ENCODE results near the gene C1RL.

The C1RL gene

DNA sequence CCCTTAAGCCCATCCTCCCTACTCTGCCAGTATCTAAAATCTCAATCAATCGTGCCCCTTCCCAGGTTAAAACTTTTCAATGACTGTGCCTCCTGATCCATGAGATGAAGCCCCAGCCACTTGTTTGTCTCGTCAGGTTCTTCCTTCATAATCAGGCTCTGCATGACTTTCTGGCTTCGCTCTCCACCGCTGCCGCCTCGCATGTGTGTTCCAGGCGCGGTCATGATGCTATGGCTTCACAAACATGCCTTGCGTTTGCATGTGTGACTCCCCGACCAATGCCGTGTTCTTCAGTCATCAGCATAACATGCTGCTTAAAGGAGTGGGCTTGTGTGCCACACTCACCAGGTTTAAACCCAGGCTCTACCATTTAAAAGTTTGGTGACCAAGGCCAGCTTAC, 5.0 kb upstream of the C1RL start:
- no peak for FAIRE-seq

DNA sequence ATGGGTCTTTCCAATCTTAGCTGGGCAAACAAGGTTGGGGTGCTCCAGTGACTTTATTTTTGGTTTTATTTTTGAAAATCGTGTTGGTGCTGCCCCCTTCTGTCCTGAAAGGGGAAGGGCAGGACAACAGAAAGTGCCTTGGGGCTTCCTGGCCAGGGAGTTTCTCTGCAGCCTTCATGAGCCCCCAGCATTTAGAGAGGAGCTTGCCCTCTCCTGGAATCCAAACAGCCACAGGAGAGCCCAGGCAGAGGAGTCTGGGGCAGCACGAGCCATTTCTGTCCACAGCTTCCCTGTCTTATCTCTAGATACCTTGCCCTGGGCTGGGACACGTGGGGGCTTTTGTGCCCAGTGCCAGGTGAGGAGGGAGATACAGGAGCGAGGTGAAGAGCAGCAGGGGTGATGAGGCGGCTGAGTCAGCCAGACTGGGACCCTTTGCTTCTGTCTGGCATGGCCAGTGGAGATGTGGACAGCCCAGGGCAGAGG, 4.4 kb upstream of the C1RL start:
- peak; percentile 41 for FAIRE-seq

DNA sequence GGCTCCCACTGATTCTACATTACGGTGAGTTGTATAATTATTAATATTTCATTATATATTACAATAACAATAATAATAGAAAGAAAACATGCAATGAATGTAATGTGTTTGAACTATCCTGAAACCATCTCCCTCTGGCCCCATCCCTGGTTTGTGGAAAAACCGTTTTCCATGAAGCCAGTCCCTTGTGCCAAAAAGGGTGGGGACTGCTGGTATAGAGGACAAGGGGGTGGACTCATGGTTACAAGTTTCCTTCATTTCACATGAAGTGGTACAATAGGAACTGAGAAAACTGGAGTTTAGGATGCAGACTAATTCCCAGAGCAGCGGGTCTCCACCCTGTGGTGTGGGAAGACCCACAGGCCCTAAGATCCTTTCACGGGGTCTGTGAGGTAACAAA, 3.0 kb upstream of the C1RL start:
- no peak for FAIRE-seq

DNA sequence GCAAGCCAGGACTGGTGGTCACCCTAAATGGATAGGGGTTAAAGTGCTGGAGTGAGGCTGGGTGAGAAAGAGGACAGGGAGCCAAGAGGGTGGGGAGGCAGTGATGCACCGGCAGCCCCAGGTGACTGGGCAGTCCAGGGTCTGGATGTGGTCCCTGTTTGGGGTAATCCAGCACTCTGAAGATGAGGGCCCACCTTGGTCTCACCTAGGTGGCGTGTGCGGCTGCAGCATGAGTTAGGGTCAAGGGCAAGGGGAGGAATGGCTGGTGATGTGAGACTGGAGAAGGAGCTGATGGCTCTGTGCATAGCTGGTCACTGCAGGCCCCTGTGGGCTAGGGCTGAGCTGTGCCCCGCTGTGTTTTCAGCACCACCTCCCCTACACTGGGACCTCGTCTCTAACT, 1.6 kb upstream of the C1RL start:
- no peak for FAIRE-seq

DNA sequence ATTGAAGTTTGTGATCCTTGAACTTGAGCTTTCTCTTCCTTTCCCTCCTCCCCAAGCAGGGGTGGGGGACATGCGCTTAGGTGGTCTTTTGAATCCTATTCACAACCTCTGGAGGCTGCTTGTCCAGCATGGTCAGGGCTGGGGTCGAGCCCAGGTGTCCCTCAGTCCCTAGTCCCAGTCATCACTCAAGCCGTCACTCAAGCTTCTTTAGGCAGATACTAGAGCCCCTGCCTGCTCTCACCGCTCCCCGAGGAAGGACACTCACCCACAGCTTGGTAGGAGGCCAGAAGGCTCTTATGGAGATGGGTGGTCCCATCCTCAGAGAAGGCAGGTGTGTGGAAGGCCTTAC, 532 bp upstream of the C1RL start:
- no peak for FAIRE-seq

DNA sequence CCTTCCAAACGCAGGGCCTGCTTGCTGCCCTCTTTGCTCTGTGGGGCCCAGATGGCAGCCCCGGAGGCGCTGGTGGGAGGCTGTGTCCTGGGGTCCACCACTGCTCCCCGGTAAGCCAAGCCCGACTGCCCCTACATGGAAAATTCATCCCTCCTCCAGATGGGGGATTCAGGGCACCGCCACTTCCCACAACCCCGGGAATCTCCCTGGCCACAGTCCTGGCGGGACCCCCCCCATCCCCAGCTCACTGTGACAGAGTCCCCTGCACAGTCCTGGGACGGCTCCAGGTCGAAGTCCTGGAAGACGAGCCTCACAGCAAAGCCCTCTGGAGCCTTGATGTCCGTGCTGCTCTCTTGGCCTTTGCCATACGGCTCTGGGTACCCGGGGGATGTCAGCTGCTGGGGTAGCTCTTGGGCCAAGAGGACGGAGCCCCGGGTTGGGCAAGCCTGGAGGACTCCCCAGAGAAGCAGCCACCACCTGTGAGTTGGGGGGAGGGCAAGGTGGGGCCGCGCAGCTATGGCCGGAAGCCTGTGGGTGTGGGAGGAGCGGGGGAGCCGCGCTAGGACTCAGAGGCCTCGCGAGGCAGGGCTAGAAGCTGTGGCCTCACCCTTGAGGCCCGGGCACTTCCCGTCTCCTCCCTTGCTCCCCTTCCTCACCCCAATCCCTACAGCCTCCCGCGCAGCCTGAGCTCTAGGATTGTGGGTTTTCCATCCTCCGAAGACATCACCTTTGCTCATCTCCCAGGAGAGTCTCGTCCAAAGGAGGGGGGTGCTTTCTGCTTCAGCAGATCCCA, 815 bp downstream of the C1RL start:
- no peak for FAIRE-seq

DNA sequence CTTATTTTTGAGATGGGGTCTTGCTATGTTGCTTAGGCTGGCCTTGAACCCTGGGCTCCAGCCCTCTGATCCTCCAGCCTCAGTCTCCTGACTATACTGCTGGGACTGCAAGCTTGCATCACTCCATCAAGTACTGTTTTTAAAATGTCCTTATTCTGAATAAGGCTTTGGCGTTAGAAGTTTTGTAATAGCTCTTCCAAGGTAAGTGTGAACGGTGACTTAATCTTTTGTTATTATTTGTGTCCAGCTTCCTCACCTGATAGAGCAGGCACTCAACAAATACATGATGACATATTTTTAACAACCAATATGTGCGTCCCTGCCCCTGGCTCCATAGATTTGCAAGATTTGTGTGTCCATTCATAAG, 1.4 kb downstream of the C1RL start:
- no peak for FAIRE-seq

DNA sequence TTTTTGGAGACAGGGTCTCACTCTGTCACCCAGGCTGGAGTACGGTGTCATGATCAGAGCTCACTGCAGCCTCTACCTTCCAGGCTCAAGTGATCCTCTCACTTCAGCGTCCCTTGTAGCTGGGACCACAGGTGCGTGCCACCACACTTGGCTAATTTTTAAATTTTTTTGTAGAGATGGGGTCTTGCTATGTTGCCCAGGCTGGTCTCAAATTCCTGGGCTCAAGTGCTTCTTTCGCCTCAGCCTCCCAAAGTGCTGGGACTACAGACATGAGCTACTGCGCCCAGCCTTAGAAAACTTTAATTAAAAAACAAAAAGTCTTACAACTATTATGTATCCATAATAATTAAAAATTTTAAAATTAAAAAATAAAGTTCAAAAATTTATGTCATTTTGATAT, 1.8 kb downstream of the C1RL start:
- FAIRE-seq = peak; percentile 77

DNA sequence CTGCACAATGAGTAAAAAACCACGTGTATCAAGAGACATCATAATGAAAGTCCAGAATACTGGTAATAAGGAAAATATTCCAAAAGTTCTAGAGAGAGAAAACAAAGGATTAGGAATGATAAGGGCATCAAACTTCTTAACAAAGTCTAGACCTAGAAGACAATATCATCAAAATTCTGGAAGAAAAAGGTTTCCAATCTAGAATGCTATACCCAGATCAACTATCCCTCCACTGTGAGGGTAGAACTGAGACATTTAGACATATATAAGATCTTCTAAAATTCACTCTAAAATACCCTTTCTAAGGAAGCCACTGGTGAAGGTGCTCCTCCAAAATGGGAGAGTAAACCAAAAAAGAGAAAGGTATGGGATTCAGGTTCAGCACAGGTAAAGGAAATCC, 2.9 kb downstream of the C1RL start:
- no peak for FAIRE-seq

DNA sequence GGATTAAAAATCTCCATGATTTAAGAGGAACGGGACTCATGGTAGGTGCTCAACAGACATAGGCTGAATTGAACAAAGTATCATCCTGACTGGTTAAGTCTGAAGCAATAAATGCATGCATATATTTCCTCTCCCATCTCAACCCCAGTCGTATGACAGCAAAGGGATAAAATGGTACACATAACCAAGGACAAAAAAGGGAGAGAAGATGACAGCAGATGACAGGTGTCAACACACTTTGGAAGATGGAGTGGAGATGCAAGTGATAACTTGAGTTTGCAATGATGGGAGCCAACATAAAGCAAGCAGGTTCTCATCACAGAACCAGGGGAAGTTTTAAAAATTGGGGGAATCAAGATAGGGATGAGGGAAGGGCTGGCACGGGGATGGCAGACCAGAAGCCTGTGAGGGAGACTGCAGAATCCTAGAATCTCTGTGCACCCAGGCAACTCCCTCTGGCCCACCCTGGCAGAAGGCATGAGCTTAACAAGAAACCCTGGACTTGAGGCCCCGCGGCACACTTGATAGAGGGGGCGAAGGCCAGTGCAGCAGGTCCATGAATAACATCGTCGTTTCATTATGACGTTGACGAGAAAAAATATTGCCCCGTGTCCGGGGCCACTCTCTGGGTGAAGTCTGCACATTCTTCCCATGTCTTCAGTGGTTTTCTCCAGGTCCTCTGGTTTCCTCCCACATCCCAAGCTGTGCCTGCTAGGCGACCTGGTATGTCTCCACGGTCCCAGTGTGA, 5.0 kb downstream of the C1RL start:
- no peak for FAIRE-seq

DNA sequence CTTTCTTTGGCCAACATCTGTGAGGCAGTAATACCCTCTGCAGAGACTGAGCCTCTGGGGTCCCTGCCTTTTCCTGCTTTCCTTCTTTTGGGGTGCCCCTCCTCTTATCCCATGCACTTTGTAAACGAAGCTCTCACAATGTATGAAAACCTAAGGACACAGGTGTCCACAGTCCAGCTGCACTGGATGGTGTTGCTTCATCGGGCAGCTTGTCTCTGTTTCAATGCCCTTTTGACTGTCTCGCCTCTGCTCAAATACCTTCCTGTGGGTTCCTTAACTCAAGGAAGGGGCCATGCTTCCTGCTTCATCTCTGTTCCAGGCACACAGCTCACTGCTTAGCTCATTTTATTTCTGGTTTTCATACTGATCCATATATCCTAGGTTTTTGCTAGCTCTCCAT, 6.4 kb downstream of the C1RL start:
- no peak for FAIRE-seq

DNA sequence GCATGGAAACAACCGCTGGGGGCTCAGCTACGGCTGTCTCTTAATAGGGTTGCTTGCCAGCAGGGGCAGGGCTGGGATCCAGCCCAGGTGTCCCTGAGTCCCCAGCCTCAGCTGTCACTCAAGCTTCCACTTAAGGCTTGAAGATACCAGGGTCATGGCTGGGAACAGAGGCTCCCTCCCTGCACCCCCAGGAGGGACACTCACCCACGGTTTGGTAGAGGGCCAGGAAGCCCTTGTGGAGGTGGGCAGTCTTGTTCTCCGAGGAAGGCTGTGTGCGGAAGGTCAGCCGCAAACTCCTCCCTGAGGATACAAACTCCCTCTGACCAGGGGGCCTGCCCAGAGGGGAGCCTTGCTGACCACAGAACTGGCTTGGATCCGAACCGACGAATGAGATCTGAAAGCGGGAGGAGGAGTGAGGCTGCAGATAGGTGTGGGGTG, 7.3 kb downstream of the C1RL start:
- no peak for FAIRE-seq

DNA sequence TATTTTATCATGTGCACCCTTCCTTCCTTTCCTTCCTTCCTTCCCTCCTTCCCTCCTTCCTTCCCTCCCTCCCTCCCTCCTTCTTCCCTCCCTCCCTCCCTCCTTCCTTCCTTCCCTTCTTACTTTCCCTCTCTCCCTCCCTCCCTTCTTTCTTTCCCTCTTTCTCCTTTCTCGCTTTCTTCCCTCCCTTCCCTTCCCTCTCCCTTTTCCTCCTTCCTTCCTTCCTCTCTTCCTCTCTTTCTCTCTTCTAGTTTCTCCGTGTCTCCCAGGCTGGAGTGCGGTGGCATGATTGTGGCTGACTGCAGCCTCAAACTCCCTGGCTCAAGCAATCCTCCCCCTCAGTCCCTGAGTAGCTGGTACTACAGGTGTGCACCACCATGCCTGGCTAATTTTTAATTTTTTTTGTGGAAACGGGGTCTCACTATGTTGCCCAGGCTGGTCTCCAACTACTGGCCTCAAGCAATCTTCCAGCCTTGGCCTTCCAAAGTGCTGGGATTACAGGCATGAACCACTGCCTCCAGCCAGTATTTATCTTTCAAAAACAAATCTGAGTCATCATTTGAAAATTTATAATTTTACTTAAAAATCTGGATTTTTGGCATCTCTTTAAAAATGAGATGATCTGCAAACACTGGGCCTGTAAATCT, 7.8 kb downstream of the C1RL start:
- no peak for FAIRE-seq

DNA sequence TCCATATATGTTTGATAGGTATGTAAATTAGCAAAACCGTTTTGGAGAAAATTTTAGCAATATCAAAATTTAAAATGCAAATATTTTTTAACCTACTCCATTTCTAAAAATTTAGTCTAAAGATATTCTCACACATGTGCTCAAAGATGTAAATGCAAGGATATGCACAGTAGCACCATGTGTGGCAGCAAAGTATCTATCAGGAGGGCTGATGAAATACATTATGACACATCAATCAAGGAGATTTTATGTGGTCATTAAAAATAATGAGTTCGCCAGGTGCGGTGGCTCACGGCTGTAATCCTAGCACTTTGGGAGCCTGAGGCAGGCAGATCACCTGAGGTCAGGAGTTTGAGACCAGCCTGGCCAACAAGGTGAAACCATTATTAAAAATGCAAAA, 8.8 kb downstream of the C1RL start:
- FAIRE-seq = no peak

DNA sequence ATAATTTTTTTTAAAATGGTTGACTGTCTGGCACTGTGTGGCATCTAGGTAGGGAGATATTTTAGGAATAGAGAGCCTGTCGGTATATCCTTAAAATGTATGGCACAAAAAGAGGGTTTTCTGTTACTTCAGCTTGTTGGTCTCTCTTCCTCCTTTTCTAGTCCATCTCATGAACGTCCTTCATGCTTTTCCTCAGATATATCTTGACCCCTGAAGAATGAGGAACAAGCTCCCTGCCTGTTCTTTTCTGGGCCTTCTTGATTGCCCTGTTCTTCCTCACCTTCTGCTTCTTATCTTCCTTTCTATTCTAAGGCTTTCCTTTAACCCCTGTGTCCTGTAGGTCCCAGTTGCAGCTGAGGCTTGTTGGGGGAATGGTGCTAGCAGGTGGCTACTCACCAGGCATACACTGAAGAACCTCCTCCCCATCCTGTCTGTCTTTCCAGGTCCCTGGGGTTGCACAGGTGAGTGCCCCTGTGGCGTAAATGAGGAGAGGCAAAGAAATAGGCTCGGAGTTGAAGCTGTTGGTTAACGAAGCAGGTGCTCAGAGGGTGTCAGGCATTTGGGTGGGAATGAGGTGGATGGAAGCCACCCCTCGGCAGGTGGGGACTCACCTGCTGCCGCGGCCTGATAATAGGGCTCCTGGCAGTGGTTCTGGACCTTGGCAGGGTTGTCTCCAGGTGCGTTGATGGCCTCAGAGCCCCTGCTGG, 9.6 kb downstream of the C1RL start:
- no peak for FAIRE-seq

DNA sequence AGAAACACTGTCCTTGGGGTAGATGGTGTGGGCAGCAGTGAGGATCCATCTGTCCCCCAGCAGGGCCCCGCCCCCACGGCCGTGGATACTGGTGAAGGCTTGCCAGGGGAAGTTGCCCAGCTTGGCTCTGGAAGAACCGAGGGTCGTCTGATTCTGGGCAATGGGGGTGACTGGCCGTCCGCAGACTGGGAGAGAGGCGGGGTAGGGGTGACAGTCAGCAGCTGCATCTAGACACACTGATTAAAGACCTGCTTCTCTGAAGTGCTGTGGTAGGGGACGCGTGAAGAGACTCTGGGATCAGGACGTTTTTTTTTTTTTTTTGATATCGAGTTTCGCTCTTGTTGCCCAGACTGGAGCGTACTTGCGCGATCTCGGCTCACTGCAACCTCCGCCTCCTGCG, 12.0 kb downstream of the C1RL start:
- no peak for FAIRE-seq

DNA sequence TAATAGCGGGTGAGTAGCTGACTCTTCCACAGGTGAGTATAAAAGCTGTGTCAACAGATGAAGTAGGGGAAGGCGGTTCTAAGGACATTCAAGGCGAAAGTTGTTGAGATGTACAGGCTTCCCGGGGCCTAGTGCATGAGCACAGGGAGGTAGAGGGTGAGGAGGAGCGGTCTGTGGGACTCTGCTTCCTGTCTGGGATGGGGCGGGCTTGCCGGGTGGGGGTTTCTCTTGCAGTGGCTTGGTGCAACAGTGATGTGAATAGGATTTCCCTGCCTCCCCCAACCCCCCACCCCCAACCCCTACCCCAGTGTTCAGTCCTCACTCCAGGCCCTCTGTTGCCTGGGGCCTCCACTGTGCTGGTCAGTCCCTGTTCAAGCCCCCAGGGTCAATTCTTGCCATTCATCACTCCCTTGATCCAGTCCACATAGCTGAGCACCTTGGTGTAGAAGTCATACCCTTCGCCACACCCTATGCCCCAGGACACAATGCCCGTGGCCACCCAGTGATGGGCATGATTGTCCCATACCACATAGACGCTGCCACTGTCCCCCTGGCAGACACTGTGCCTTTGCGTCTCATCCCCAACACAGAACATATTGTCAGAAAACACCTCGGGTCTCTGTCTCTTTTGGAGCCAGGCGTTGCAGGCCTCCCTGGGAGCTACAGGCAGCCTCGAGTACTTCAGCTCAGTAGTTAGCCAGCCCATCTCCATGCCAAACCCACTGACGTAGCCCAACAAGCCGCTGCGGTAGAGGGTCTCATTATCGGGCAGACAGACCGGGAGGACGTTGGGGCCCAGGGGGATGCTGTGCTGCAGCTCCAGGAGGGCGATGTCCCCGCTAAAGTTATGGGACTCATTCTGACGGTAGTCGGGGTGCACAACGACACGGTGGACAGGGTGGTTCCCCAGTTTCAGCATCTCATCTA, 12.7 kb downstream of the C1RL start:
- no peak for FAIRE-seq

DNA sequence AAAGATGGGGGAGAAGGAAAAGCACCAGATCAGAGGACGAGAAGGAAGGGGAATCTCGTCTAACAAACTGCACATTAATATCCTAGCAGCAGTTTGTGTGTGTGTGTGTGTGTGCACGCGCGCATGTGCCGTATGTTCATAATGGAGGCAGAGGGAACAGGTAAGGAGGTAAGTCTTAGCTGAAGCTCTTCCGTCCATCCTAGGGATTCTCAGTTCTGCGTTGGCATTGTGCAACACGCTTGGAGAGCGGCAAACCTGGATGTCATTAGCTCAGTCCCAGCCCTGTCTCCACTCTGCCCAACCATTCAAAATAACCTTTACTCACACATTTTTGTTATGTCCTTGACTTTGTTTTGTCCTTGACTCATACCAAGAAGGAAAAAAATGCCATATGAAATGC, 15.1 kb downstream of the C1RL start:
- no peak for FAIRE-seq

DNA sequence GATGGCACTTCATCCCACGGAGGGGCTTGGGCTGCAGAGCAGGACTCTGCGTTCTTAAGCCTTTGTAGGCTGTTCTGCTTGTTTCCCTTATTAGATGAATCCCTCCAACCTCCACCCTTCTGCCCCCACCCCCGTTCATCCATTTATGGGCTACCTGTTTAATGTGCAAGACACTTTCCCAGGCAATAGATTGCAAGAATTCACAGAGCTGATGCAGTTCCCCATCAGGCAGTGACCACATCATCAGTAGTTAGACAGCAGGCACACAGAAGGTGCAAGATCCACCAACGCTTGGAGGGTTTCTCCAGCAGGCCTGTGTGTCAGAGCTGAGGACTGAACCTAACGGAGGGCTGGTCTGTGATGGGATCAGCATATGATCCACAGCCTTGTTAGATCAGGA, 15.5 kb downstream of the C1RL start:
- no peak for FAIRE-seq

DNA sequence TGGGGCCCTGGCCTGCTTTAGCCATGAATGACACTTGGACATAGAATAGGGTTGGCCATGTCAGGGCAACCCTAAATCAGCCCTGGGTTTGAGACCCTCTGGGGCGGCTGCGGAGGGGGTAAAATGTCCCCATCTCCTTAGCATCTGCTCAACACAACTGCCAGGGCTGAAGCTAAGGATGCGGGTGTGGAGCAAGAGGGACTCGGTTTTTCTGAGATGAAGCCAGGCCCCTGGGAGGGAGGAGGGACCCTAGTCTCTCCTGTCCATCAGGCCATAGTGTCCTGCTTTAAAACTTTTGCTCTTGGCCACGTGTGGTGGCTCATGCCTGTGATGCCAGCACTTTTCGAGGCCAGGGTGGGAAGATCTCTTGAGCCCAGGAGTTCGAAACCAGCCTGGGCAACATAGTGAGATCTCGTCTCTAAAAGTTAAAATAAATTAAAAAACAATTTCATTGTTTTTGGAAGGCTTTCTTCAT, 16.0 kb downstream of the C1RL start:
- no peak for FAIRE-seq

DNA sequence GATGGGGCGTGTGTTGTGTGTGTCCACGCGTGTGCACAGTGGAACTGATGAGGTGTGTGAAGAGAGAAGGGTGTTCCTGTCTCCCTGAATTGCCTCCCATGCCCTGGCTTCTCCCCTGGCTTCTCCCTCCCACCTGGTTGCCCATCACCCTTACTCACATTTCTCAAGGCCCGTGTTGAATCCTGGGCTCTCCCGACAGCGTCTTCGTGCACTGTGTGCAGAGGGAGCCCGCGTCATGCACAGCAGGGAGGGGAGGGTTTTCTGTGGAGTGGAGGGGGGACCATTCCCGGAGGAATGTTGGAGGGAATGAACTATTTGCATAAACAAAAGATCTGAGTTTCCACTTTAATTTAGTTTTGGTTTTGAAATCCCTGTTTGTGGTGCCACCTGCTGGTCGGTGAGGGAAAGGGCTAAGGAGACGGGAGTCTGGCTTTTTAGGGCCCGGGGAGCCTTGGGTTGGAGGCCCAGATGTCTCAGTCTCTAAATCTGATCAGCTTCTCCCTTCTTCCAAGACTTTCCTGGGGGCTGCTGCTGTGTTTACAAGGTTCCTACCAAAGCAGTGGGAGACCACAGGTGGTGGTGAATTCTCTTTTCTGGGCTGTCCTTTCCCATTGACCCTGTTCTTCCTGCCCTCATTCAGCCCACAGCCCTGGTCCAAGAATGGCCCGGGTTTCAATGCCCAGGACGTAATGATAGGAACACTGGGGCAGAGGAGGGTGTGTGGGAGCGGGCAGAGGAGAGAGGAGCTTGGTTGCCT, 16.6 kb downstream of the C1RL start, which contains the start of gene C1R:
Gene C1R (minus strand): TSS at position 217 of the 757 bp plus-strand sequence. CDS start 57 bp downstream, at position 160.
- peak; percentile 84 for FAIRE-seq

Data from islet of Langerhans (tissue), 1 donor.